H1 (cell line): Measurements from ENCODE around the gene RAPGEF5. TPM values are rescaled to one million over a fixed set of nuclear protein-coding genes. Genes with fewer than 3 reads are reported as not detected.

Experiments used
- ATF2 ChIP-seq: IDR thresholded peaks from 2 replicates; pipeline ENCODE4 v1.6.1; 2012; ENCODE audit warnings: low read length, inconsistent platforms
- CTCF ChIP-seq, 3 experiments: IDR thresholded peaks; 1 replicate in 2 of 3; 2 replicates in 1 of 3; pipeline versions ENCODE4 v1.5.1 to v1.6.1; 2011; ENCODE audit warnings: low read length in 3 of 3, mild to moderate bottlenecking in 3 of 3, inconsistent platforms in 2 of 3, low read depth in 1 of 3, moderate library complexity in 1 of 3; ENCODE audit not compliant: insufficient read depth in 1 of 3; ENCODE audit errors: control extremely low read depth in 1 of 3
- EGR1 ChIP-seq: IDR thresholded peaks from 2 replicates; pipeline ENCODE4 v1.6.1; 2011; ENCODE audit warnings: low read depth, low read length, borderline replicate concordance
- SP2 ChIP-seq: IDR thresholded peaks from 2 replicates; pipeline ENCODE4 v1.6.1; 2012; ENCODE audit warnings: mild to moderate bottlenecking, low read length, inconsistent platforms
- TEAD4 ChIP-seq: IDR thresholded peaks from 2 replicates; pipeline ENCODE4 v1.6.1; 2012; ENCODE audit warnings: low read depth, low read length, inconsistent platforms, mixed read lengths
- polyA plus RNA-seq, 7 experiments: library from polyadenylated mRNA; depleted of rRNA in 3 of 7; stranded (reverse) in 5 of 7; unstranded in 2 of 7; fragments of >200 nt in 5 of 7; fragments of 200-250 nt in 2 of 7; gene quantifications; 1 replicate in 5 of 7; 2 replicates in 1 of 7; 4 replicates in 1 of 7; pipeline versions ENCODE4 v1.2.1 to v1.2.3, GENCODE V29; 2011 to 2013; ENCODE audit warnings: missing spikeins in 2 of 7, mixed read lengths in 2 of 7
- total RNA-seq: library from RNA; stranded (reverse); fragmentation: NEBNext Ultra II Directional; extraction: Animal tissue kit (Norgen Biotek cat#: 25700); gene quantifications from 2 replicates; pipeline ENCODE4 v1.2.1, GENCODE V29; 2021

Gene RAPGEF5
- total and polyA plus RNA-seq, 2 of the 8 experiments (the other 6 are each of a cell fraction or from before 2014, with no cell fraction given) = 4.4 to 22.9 TPM

GRCh38 chr7:22174574-22174953 is 182.4 kb downstream of the RAPGEF5 start (continued):
- TF ChIP-seq CTCF (IDR thresholded peaks at IDR 0.05; ENCODE audit: control extremely low read depth in 1 of 3, insufficient read depth in 1 of 3, low read depth in 1 of 3, low read length in 3 of 3) (no peak), EGR1 (no peak), SP2 (no peak), TEAD4 (no peak), ATF2 (no peak)
